GM23248 (cell line): ENCODE measurements around the gene ATP6V0C. TPM values are rescaled to one million over a fixed set of nuclear protein-coding genes. Genes with fewer than 3 reads are reported as not detected.
"Not testable (repeated sequence)": the region's sequence is repeated elsewhere in the genome, so short reads cannot be mapped to it uniquely, and the experiment has no call there.

ENCODE experiments used
- DNase-seq: peaks from one replicate; pipeline ENCODE4 v3.0.0-alpha.2; 2015
- H2AFZ ChIP-seq: fragments of 200-600 bp; sonication (generic); 2 replicates; pipeline ENCODE4 v1.6.1; 2016; ENCODE audit warnings: antibody characterized with exemption
- H3F3A ChIP-seq: fragments of 200-600 bp; sonication (generic); 2 replicates; pipeline ENCODE4 v1.6.1; 2016; ENCODE audit warnings: mild to moderate bottlenecking, antibody characterized with exemption, mixed run types; ENCODE audit not compliant: insufficient read depth
- H3K27ac ChIP-seq: fragments of 200-600 bp; sonication (generic); 2 replicates; pipeline ENCODE4 v1.5.1; 2016; ENCODE audit warnings: mild to moderate bottlenecking
- H3K27me3 ChIP-seq: fragments of 200-600 bp; sonication (generic); replicated peaks from 2 replicates; pipeline ENCODE4 v1.6.1; 2016; ENCODE audit warnings: mild to moderate bottlenecking; ENCODE audit not compliant: insufficient read depth
- H3K36me3 ChIP-seq: fragments of 200-600 bp; sonication (generic); 2 replicates; pipeline ENCODE4 v1.6.1; 2016; ENCODE audit warnings: low read depth, mild to moderate bottlenecking
- H3K4me1 ChIP-seq: fragments of 200-600 bp; sonication (generic); 2 replicates; pipeline ENCODE4 v1.6.1; 2016; ENCODE audit warnings: mild to moderate bottlenecking; ENCODE audit not compliant: insufficient read depth
- H3K4me2 ChIP-seq: fragments of 200-600 bp; sonication (generic); one replicate; pipeline ENCODE4 v1.6.1; 2016; ENCODE audit warnings: mild to moderate bottlenecking; ENCODE audit not compliant: unreplicated experiment
- H3K4me3 ChIP-seq: fragments of 200-600 bp; sonication (generic); 2 replicates; pipeline ENCODE4 v1.5.1; 2016; ENCODE audit warnings: mild to moderate bottlenecking
- H3K79me2 ChIP-seq: fragments of 200-600 bp; sonication (generic); 2 replicates; pipeline ENCODE4 v1.6.1; 2016; ENCODE audit warnings: mild to moderate bottlenecking; ENCODE audit not compliant: insufficient read depth
- H3K9ac ChIP-seq: fragments of 200-600 bp; sonication (generic); 2 replicates; pipeline ENCODE4 v1.6.1; 2016; ENCODE audit warnings: mild to moderate bottlenecking
- H3K9me2 ChIP-seq: fragments of 200-600 bp; sonication (generic); 2 replicates; pipeline ENCODE4 v1.6.1; 2016; ENCODE audit warnings: mixed run types, mild to moderate bottlenecking, moderate library complexity; ENCODE audit not compliant: insufficient read depth
- H3K9me3 ChIP-seq: fragments of 200-600 bp; sonication (generic); one replicate; pipeline ENCODE4 v1.6.1; 2017; ENCODE audit warnings: low read depth
- H4K20me1 ChIP-seq: fragments of 200-600 bp; sonication (generic); 2 replicates; pipeline ENCODE4 v1.6.0; 2016; ENCODE audit not compliant: insufficient read depth
- WGBS, 2 experiments: methylation state at CpG; one replicate each; pipeline ENCODE4 v1.1.6; 2015 to 2017; ENCODE audit warnings: low lambda C conversion rate in 2 of 2, low coverage in 1 of 2; ENCODE audit errors: missing lambda C conversion rate in 2 of 2; 5-methylcytosine and 5-hydroxymethylcytosine counted together
- in situ Hi-C: fragments of 300-500 bp; cut with MboI; formaldehyde crosslinking; loops from 2 replicates; pipeline ENCODE4 v1.15.0; 2020
- microRNA counts: library from miRNA; unstranded; fragments of <30 nt; microRNA quantifications from one replicate; lab custom pipeline; 2016
- microRNA-seq: library from miRNA; unstranded; fragments of <30 nt; microRNA quantifications from one replicate; pipeline ENCODE4, GENCODE V29; 2016; ENCODE audit warnings: borderline number of aligned reads
- polyA plus RNA-seq: library from polyadenylated mRNA; unstranded; fragments of >200 nt; fragmentation: Nextera tagmentation; extraction: Ambion mirVana; gene quantifications from 2 replicates; pipeline ENCODE4 v1.2.1, GENCODE V29; 2016
- small RNA-seq: library from RNA; depleted of rRNA; stranded (forward); fragments of <200 nt; gene quantifications from one replicate; pipeline ENCODE3, GENCODE V24; 2014; ENCODE audit warnings: low read depth, low replicate concordance
- total RNA-seq: library from RNA; depleted of rRNA; stranded (reverse); fragments of >200 nt; shearing (Covaris generic); gene quantifications from 2 replicates; pipeline ENCODE4 v1.2.3, GENCODE V29; 2014; rRNA removed

Gene ATP6V0C
- total and polyA plus RNA-seq, 2 experiments from 2014 or later, result 43.2 to 186 TPM

DNA sequence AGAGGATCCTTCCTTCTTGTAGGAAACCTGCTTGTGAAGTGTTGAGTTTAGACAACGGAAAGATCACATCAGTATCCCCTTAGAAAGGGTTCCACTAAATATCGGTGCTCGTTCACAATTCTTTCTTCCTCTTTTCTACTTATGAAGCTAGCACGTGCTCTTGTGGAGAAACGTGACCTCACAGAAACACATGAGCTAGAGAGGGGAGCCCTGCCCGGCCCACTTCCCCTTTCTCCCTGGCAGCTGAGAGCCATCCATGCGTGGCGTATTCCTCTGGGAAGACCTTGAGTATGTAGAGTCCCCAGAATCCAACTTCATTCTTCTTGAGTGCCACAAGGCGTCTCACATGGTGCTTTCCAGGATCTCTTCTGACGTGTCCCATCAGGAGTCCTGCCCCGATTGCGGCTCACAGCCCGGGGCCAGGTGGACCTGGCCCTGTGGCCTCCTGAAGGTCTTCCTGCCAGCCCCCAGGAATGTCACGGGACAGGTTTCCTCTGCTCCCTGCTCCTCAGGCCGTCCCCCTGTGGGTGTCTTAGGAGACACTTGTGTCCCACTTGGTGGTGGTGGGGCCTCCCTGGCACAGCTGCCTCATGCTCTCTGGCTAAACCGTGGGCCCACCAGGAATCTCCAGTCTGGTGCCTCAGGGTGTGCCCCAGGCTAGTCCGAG lies 46.5 kb downstream of the ATP6V0C start:
- 90 to 95% methylated on average over 5 to 10 of the region's 17 CpGs for WGBS, 2 experiments
- H3K9me3 ChIP-seq, H2AFZ ChIP-seq, H3K4me2 ChIP-seq, H3K4me1 ChIP-seq, H3K36me3 ChIP-seq, H3K9ac ChIP-seq, H4K20me1 ChIP-seq, DNase-seq, H3F3A ChIP-seq, in situ Hi-C loops, H3K27ac ChIP-seq, H3K4me3 ChIP-seq, H3K9me2 ChIP-seq, H3K27me3 ChIP-seq, H3K79me2 ChIP-seq: not testable (repeated sequence)

DNA sequence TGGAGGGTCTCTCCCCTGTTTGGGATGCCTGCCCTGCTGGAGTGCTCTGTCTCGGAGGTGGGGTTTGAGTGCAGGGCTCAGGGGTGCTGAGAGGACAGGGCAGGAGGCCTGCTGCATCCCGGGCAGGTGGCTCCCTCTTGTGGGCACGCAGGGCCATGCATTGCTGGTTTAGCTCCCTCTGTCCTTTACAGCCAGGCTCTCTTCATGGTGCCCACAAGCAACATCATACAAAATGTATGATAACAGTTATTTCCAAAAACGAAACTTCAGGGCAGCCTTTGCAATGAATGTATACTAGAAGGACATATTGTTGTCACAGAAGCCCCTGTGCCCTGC lies 47.0 kb downstream of the ATP6V0C start:
- H3K27me3 ChIP-seq, H3K79me2 ChIP-seq, H3K4me1 ChIP-seq, H3K27ac ChIP-seq, DNase-seq, H3K9ac ChIP-seq, H3K9me2 ChIP-seq, H3F3A ChIP-seq, H2AFZ ChIP-seq, H3K36me3 ChIP-seq, in situ Hi-C loops, H3K9me3 ChIP-seq, H3K4me2 ChIP-seq, H4K20me1 ChIP-seq, H3K4me3 ChIP-seq: not testable (repeated sequence)
- WGBS, 2 experiments, result 29% methylated on average over 2 of the region's 4 CpGs; no CpG with 5 or more reads in 1 of the 2 experiments

DNA sequence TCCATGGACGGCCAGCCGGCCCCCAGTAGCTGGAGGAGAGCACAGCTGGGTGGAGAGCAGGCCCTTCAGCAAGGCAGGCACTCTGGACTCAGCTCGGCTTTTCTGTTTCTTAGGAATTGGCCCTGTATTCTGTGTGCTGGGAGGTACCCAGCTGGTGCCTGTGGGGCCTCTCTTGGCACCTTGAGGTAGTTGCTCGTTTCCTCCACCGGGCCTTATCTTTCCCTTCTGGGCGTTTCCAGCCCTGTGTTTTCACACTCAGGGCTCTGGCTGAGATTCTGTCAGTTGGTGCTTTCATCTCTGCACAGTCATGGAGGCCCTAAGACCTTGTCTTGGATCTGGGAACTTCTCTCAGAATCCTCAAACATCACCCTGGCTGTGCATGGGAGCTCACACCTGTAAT lies 53.8 kb downstream of the ATP6V0C start:
- H3K4me2 ChIP-seq, in situ Hi-C loops, H3K4me3 ChIP-seq, H3K27me3 ChIP-seq, H3K36me3 ChIP-seq, H4K20me1 ChIP-seq, H3K9me3 ChIP-seq, H3F3A ChIP-seq, H3K9me2 ChIP-seq, H3K27ac ChIP-seq, H3K79me2 ChIP-seq, H3K9ac ChIP-seq, H2AFZ ChIP-seq, DNase-seq, H3K4me1 ChIP-seq: not testable (repeated sequence)
- WGBS, 2 experiments, result no CpG with 5 or more reads among the region's 6 CpGs

DNA sequence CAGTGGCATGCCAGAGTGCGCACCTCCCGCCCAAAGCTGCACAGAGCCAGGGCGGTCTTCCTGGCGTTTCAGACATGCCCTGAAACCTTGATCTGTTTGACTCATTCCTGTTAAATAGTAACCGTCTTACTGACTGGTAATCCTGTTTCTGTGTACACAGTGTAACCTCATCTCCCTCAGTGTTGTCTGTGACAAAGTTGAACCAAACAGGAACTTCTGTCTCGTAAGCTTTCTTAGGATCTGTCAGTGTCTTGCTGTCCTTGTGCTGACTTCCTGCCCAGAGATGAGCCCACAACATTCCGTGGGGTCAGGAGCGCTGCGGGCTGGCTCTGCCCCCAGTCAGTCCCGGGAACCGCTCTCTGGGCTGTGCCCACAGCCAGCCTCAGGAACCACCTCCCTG lies 54.8 kb downstream of the ATP6V0C start:
- H3K4me2 ChIP-seq, H3K9me3 ChIP-seq, H3K27ac ChIP-seq, H3K4me3 ChIP-seq, DNase-seq, H3K4me1 ChIP-seq, H4K20me1 ChIP-seq, H3K9ac ChIP-seq, H3F3A ChIP-seq, H3K9me2 ChIP-seq, H3K36me3 ChIP-seq, in situ Hi-C loops, H3K79me2 ChIP-seq, H3K27me3 ChIP-seq, H2AFZ ChIP-seq: not testable (repeated sequence)
- WGBS, 2 experiments, result no CpG with 5 or more reads among the region's 11 CpGs

MicroRNAs encoded within 50 kb of the gene (microRNA counts, 767-probe panel; counts per million panel counts)
- microRNA hsa-miR-3178 (lab: Ali Mortazavi, UCI), result 447 counts per million, percentile 86 among the panel's probes with 10 or more counts

Small RNA genes within 50 kb of the gene (microRNA-seq; reads per million reads assigned to microRNA genes)
- not detected for gene MIR3178
- not detected for gene MIR6768

Small RNA genes within 50 kb of the gene (small RNA-seq; reads per million reads assigned to genes)
- not detected for gene AC093525.1
- gene MIR3178, result not detected
- gene MIR6768, result not detected

Other genes starting within 250 kb of the ATP6V0C start
- 104 and 115 TPM in 2 replicates for gene RNPS1, start 245.8 kb upstream of the ATP6V0C start, total RNA-seq
- 176 and 181 TPM in 2 replicates for gene RNPS1, start 245.8 kb upstream of the ATP6V0C start, polyA plus RNA-seq
- 0.76 and 2.1 TPM in 2 replicates for gene ABCA3, start 173.2 kb upstream of the ATP6V0C start, total RNA-seq
- gene ABCA3, start 173.2 kb upstream of the ATP6V0C start, polyA plus RNA-seq, result 0.47 and 0.64 TPM in 2 replicates
- 11.5 and 15.7 TPM in 2 replicates for gene CCNF, start 84.5 kb upstream of the ATP6V0C start, total RNA-seq
- gene CCNF, start 84.5 kb upstream of the ATP6V0C start, polyA plus RNA-seq, result 9.3 and 10.5 TPM in 2 replicates
- gene TEDC2, start 53.8 kb upstream of the ATP6V0C start, total RNA-seq, result 6.8 and 8.3 TPM in 2 replicates
- 4.2 and 4.8 TPM in 2 replicates for gene TEDC2, start 53.8 kb upstream of the ATP6V0C start, polyA plus RNA-seq
- gene NTN3, start 42.7 kb upstream of the ATP6V0C start, total RNA-seq, result 1.8 TPM in 1 of 2 replicates, not detected in the other
- not detected in 2 replicates for gene NTN3, start 42.7 kb upstream of the ATP6V0C start, polyA plus RNA-seq
- 17.8 and 18.7 TPM in 2 replicates for gene TBC1D24, start 38.8 kb upstream of the ATP6V0C start, total RNA-seq
- gene TBC1D24, start 38.8 kb upstream of the ATP6V0C start, polyA plus RNA-seq, result 9.3 and 10.1 TPM in 2 replicates
- gene AMDHD2, start 6.4 kb downstream of the ATP6V0C start, total RNA-seq, result 31.9 and 32.8 TPM in 2 replicates
- gene AMDHD2, start 6.4 kb downstream of the ATP6V0C start, polyA plus RNA-seq, result 15.2 and 16.1 TPM in 2 replicates
- not detected in 2 replicates for gene CEMP1, start 17.5 kb downstream of the ATP6V0C start, total RNA-seq
- 2.9 and 4.4 TPM in 2 replicates for gene CEMP1, start 17.5 kb downstream of the ATP6V0C start, polyA plus RNA-seq
- 16.8 and 21.6 TPM in 2 replicates for gene PDPK1, start 24.1 kb downstream of the ATP6V0C start, total RNA-seq
- gene PDPK1, start 24.1 kb downstream of the ATP6V0C start, polyA plus RNA-seq, result 28.1 and 28.3 TPM in 2 replicates
- gene KCTD5, start 168.6 kb downstream of the ATP6V0C start, total RNA-seq, result 28.1 and 38.3 TPM in 2 replicates
- gene KCTD5, start 168.6 kb downstream of the ATP6V0C start, polyA plus RNA-seq, result 33.2 and 33.6 TPM in 2 replicates
- 0.76 TPM in 1 of 2 replicates, not detected in the other for gene PRSS27, start 206.3 kb downstream of the ATP6V0C start, total RNA-seq
- 0.68 and 0.80 TPM in 2 replicates for gene PRSS27, start 206.3 kb downstream of the ATP6V0C start, polyA plus RNA-seq
- 42.6 and 53.6 TPM in 2 replicates for gene SRRM2, start 238.7 kb downstream of the ATP6V0C start, total RNA-seq
- 173 and 202 TPM in 2 replicates for gene SRRM2, start 238.7 kb downstream of the ATP6V0C start, polyA plus RNA-seq